GM18519 (cell line): Measurements from ENCODE around the gene PALM2AKAP2.
"Not testable (repeated sequence)": the region's sequence is repeated elsewhere in the genome, so short reads cannot be mapped to it uniquely, and the experiment has no call there.

ENCODE experiments used
- ATAC-seq: cut with Tn5 transposase; IDR thresholded peaks from one replicate; pipeline ENCODE4 v1.9.1; 2021; ENCODE audit warnings: mild to moderate bottlenecking, moderate library complexity; ENCODE audit not compliant: unreplicated experiment, low FRiP score

The PALM2AKAP2 gene

DNA sequence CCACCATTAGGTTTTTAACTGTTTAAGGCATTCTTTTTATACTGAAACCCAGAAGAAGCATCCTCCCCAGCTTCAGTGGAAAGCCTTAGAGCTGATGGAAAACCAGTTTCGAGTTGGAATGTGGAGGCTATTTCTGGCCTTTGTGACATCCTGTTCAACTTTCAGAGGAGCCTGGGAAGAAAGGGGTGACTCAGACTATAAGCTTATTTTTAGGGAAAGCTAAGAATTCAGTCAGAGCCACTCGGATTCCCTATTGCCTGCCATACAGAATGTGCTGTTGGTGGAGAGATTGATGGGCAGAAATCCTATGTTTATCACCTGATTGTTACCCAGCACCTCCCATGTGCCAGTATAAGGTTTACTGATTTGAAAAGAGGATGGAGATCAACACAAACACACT lies 19.8 kb downstream of the PALM2AKAP2 start:
- no peak for ATAC-seq

DNA sequence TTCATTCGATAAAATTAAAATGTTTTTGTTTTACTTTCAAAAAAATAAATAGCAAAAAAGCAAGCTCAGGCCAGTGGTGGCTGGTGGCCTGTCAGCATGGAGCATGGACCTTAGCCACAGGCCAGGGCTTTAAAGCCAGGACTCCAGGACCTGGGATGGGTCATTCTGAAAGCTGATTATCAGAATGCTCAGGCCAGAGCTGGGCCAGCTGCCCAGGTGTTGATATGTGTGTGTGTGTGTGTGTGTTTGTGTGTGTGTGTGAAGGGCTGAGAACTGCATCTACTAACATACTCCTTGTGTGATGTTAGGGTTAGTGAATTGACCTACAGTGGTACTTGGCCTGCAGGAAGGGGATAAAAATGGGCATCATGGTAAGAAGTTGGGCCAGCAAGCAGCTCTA lies 21.5 kb downstream of the PALM2AKAP2 start:
- no peak for ATAC-seq

DNA sequence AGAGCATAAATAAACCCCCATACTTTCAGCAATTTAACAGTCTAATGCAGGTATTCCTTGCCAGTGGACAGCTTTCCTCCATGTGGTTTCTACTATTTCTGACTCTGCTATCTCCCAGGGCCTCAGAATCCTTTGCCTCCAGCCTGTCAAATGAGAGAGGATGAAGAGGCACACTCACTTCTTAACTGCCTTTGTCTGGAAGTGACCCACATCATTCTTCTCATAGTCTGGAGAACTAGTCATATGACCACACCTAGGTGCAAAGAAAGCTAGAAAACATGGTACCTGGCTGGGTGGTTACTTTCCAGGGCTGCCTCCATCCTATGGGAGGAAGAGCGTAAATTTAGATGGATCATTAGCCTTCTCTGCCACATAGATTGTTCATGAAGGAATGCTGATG lies 22.5 kb downstream of the PALM2AKAP2 start:
- ATAC-seq = no peak

DNA sequence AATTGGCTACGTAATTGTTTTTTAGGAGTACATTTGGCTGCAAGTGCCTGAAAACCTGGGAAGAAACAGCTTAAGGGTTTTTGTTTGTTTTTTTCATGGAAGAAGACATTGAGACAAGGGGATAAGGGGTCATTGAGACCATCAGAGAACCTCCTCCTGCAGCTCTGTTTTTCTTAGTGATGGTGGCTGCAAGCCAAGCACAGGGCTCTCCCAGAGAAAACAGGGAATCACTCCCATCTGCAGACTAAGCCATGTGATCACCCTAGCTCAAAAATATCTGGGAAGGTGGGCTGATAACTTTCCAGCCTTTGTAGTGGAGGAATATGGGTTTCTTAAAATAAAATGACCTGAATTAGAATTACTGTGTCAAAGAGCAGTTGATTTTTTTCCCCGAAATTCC lies 25.1 kb downstream of the PALM2AKAP2 start:
- no peak for ATAC-seq

DNA sequence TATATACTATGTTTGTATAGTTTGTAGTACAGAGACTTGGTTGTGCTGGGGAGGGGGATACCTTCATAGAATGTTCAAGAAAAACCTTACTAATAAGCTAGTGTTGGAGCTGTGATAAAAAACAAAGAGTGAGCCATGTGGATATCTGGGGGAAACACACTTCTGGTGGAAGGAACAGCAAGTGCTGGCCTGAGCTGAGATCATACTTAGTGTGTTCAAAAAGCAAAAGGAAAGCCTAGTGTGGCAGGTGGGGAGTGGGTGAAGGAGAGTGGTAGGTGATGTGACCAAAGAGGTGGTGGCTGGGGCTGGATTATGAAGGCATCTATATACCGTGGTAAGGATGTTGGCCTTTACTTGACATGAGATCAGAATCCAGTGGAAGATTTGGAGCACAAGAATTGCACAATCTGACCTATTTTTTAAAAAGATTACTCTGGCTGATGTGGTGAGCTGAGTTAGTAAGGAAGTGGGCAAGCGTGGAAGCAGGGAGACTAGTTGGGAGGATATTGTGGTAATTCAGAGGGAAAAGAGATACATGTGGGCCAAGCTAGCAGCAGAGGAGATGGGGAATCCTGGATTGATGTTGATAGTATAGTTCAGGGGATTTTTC lies 26.6 kb downstream of the PALM2AKAP2 start:
- ATAC-seq = no peak

DNA sequence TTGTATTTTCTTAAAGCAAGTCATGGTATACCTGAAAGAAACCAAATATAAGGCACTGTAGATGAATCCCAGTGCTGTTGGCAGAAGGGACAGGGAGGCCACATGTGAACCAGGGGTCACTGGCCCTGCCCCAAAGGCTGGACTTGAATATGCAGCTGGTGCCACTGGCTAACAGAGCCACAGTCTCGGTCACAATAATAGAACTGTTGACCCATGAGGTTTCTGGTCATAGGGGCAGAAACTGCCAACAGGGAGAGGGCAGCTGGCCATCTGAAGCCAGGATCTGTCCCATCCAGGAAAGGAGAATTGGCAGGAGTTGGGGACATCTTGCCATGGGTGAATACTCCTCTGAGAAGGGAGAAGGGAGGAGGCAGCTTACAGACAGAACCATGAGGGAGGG lies 31.9 kb downstream of the PALM2AKAP2 start:
- no peak for ATAC-seq

DNA sequence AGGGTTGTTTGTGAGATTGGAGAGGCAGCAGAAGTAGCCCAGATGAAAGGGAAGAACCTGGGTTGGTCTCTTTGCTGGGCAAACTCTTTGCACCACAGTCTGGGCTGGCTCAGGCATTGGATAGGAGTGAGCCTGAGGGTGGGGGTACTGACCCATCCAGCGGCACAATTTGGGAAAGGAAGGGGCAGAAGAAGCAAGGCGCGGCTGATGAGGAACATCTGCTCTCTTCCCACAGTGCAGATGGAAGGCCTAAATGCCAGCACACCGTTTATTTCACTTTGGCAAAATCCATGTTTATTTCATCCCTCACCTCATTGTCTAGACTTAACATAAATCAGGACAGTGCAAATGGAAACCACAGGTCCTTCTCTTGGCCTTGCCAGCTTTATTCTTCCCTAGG lies 32.3 kb downstream of the PALM2AKAP2 start:
- no peak for ATAC-seq

DNA sequence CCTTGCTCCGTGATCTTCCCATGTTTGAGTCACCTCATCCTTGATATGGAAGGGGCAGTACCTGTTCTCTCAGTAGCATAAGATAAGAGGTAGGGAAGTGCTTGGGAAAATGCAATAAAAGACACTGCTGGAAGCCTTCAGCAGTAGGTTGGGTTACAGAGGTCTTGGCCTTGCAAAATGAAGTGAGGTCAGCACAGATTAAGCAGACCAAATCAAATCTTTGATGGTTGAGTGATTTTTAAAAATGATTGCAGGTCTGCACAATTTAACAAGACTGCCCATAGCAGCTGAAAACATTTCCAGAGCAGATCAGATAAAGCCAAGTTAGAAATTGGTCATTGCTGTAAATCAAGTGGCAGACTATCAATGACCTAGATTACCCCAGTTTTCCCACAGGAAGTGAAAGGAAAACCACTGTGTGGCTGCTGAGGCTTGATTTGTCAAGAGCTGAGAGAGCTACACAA lies 32.9 kb downstream of the PALM2AKAP2 start:
- ATAC-seq = no peak

DNA sequence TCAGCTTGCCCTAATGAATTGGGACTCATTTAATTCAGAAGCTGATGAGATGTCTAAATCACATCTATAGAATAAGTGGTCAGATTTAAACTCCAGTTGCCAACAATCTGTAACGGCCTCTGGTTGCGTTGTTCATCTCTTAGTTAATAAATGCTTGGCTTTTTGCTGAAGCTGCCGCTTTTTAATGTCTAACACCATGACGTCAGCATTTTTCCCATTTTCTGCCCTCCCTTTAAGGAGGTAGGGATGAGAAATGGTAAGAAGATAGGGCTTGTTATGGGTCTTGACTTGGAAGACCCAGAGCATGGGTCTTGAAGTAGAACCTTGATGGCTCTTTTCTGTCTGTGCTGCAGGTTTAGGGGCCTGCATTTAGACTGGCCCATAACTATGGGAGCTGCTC lies 33.3 kb downstream of the PALM2AKAP2 start:
- no peak for ATAC-seq

DNA sequence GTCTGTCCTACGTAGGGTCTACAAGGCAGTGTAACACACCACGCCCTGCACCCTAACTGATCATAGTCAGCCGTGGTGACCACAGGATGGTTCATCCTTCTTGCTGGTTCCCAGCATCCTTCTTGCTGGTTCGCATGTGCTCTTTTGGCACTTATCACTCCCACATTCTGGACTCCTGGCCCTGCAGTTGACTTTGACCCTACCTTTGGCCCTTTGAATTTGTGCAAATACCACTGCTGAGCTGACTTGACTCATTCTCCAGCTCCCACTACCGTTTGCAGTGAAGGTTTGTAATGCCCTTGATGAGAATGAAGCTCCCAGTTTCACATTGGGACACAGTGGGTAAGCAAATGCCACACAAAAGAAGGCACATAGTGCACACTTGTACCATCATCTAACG lies 33.8 kb downstream of the PALM2AKAP2 start:
- no peak for ATAC-seq

DNA sequence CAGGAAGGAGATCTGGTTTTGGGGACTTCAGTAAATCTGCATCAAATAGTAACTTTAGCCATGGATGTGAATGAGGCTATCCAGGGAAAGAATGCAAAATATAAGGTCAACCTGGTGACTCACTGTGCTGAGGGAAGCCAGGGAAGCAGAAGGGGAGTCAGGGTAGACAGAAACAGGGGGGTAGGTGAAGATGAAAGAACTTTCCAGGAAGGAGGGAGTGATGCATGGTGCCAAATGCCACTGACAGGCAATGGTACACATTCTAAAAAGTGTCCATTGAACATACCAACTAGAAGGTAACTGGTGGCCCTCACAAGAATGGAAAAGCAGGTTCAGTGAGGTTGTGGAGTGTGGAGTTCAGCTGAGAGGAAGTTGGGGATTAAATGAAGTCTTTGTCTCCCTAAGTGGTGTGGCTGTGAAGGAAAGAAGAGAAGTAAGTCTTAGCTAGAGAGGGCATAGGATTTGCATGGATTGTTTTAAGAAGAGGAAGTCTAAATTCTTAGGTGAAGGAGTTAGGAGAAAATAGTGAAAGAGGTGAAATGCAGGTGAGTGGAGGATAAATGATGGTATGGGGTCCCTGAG lies 35.5 kb downstream of the PALM2AKAP2 start:
- ATAC-seq = no peak

DNA sequence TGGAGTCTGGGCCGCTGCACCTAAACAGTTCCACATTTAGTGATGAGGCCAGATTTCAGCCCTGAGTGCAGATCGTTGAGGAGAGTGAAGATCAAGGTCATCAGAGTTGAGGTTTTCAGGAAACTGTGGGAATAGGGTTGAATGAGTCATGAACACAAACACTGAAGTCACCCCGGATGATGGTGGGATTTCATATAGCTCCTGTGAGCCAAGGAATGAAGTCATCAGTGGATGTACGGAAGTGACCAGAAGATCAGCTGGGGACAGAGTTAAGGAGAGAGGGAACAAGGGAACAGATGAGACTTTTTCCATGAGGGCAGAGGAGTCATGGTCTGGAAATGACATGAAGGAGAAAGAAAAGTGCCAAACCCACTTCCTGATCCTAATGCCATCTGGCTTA lies 36.5 kb downstream of the PALM2AKAP2 start:
- no peak for ATAC-seq

DNA sequence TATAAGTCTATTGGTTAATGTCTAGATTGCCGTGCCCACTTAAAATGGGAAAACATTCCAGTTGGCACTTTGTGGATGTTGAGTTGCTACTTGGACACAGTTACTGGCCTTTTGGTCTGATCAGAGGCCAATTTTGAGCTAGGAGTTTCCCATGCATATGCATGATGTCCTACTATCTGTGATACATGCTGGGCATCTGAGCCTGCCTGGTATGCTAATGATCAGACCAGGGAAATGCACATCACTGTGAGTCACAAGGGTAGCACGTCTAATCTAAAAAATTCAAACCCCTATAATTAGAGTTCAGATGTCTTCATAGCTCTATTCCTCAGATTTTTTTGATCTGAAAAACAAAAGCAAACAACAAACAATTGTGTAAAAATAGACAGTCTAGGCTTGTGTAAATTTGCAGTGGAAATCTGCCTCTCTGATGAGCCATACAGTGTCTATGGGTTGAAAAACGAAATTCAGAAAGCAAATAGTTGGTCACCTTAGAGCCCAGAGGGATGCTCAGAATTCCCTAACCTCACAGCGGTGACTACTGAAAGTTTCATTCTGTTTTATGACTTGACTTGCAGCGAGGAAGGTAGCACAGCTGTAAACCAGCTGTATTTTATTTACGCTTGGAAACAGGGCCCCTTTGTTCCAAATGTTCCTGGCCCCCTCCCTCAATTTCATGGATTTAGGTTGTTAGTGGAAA lies 37.3 kb downstream of the PALM2AKAP2 start:
- no peak for ATAC-seq

DNA sequence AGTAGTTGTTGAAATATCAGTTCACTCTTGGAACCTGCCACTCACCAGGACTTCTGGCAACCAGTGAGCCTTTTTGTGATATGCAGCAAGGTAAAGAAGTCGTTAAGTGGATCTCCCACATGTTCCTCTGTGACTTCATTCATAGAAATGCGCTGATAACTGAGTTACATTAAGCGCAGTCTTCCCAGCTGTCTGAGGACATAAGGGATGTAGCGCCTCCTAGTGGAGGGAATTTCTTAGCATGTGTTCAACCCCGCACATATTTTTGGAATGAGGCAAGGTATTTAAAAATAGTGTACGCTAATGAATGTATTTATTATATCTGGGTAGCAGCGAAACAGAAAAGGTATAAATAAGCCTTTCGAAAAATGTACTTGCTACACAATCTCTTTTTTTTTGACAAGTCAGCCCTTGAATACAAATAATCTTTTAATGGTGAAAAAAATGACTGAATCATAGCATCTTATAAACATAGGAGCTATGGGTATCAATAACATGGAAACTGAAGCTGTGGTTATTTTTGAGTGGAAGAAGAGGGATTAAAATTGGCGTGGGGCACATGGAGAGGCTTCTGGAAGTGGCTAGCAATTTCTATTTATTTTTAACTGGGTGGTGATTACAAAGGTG lies 38.0 kb downstream of the PALM2AKAP2 start:
- no peak for ATAC-seq

DNA sequence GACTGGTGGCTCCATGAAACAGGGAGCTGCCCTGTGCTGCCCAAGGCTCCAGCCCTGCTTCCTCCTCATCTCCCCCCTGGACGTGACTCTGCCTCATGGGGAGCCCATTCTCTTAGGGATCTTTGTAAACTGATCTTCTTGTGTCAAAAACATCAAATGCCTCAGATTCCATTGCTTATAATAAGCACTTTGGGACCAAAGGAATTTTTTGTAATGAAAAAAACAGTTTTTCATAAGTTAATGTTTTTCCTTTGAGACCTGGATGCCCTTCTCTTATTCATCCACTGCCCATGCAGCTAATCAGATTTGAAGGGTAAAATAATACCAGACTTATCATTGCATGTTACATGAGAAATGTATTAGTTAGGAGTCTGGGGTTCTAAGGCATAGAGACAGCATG lies 41.7 kb downstream of the PALM2AKAP2 start:
- ATAC-seq = no peak

DNA sequence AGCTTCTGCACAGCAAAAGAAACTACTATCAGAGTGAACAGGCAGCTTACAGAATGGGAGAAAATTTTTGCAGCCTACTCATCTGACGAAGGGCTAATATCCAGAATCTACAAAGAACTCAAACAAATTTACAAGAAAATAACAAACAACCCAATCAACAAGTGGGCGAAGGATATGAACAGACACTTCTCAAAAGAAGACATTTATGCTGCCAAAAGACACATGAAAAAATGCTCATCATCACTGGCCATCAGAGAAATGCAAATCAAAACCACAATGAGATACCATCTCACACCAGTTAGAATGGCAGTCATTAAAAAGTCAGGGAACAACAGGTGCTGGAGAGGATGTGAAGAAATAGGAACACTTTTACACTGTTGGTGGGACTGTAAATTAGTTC lies 45.4 kb downstream of the PALM2AKAP2 start:
- ATAC-seq = not testable (repeated sequence)

DNA sequence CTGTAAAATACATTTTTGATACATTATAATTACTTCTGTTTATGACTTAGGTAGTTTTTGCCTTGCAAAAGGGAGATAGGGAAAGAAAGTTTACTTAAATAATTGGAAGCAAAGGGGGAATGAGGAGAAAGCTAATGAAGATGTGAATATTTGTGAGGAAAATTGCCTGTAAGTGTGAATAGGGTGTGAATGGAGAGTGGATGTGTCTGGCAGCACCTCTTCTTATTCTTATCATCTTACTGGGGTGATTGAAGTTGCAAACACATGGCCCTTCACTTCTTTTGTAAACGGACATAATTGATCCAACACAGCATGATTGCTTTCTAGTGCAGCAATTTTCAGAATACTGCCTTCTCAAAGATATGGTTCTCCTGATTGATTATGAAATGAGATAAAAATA lies 46.6 kb downstream of the PALM2AKAP2 start:
- ATAC-seq = no peak

DNA sequence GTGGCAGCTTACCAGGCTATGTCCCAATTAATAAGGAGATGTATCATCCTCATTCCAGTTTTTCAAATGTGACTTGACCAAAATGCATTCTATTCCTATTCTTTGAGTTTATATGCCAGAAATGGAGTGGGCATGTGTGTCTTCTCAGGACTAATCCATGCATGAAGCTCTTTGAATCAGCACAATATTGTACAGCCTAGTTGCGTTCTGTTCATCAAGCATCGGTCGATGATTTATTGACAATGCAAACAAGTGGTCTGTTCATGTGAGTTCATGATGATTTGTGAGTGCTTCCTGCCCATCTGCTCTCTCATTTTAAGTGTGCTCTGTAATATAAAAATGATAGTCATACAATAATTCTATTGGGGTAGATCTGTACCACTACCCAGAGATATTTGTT lies 48.3 kb downstream of the PALM2AKAP2 start:
- no peak for ATAC-seq
